EL (cell line): ENCODE data around the gene FAM107B.

ENCODE experiments used
- DNase-seq: peaks from one replicate; pipeline ENCODE4 v3.0.0-alpha.2; 2016

The FAM107B gene

GRCh38 chr10:14478604-14479003 lies 296.1 kb downstream of the FAM107B start:
- DNase-seq, result peak; percentile 80

GRCh38 chr10:14478201-14478600 lies 296.5 kb downstream of the FAM107B start:
- no peak for DNase-seq

- peak; percentile 77 for DNase-seq
Measured at GRCh38 chr10:14477408-14477710, 297.3 kb downstream of the FAM107B start.

GRCh38 chr10:14476641-14477407 lies 297.9 kb downstream of the FAM107B start:
- DNase-seq, result peak; percentile 87

GRCh38 chr10:14476006-14476405 lies 298.7 kb downstream of the FAM107B start:
- DNase-seq, result no peak

- DNase-seq, result peak; percentile 19
Measured at GRCh38 chr10:14474656-14475055, 300.0 kb downstream of the FAM107B start.

- no peak for DNase-seq
Measured at GRCh38 chr10:14470920-14471319, 303.8 kb downstream of the FAM107B start.

- DNase-seq, result no peak
Measured at GRCh38 chr10:14468726-14469125, 306.0 kb downstream of the FAM107B start.
